Central memory CD8-positive, alpha-beta T cell (primary cell): ENCODE data around the gene TRIM56.
A peak's percentile ranks its signal among the peaks of the same experiment; 100 is the strongest.

ENCODE experiments used
- ATAC-seq: fragments of 150-1000 bp; cut with Tn5 transposase; replicated peaks from 2 replicates; pipeline ENCODE4 v1.10.0; 2022; ENCODE audit warnings: mild to moderate bottlenecking, moderate FRiP score, moderate number of reproducible peaks; ENCODE audit not compliant: poor library complexity, severe bottlenecking; ENCODE audit errors: extremely low read depth
- DNase-seq, 2 donors: peaks; one replicate each; pipeline ENCODE4 v3.0.0; 2021; ENCODE audit warnings: low spot score in 2 of 2
- H3K27ac Mint-ChIP-seq: one replicate; pipeline ENCODE4 v1.8.0; 2022; ENCODE audit warnings: low read depth, mild to moderate bottlenecking, moderate library complexity, mixed read lengths
- H3K27me3 Mint-ChIP-seq: one replicate; pipeline ENCODE4 v1.8.0; 2022; ENCODE audit warnings: mixed read lengths
- H3K36me3 Mint-ChIP-seq: one replicate; pipeline ENCODE4 v1.8.0; 2022; ENCODE audit warnings: mild to moderate bottlenecking, moderate library complexity, mixed read lengths; ENCODE audit not compliant: insufficient read depth
- H3K4me1 Mint-ChIP-seq: one replicate; pipeline ENCODE4 v1.8.0; 2022; ENCODE audit warnings: mixed read lengths
- H3K4me3 Mint-ChIP-seq: one replicate; pipeline ENCODE4 v1.8.0; 2022; ENCODE audit warnings: mild to moderate bottlenecking, moderate library complexity, mixed read lengths
- H3K9me3 Mint-ChIP-seq: one replicate; pipeline ENCODE4 v1.8.0; 2022; ENCODE audit warnings: mixed read lengths

The TRIM56 gene

GRCh38 chr7:101133621-101134398, 48.5 kb downstream of the TRIM56 start:
- H3K4me3 Mint-ChIP-seq, result no peak overlapping the region
- H3K27ac Mint-ChIP-seq, result no peak overlapping the region
- ATAC-seq (no peak), DNase-seq (no peak)
- no peaks in the 10 kb centered on the region for H3K9me3 Mint-ChIP-seq
- H3K36me3 Mint-ChIP-seq, result peaks cover 2% of the 10 kb centered on the region
- H3K27me3 Mint-ChIP-seq, result peaks cover 67% of the 10 kb centered on the region
- peaks cover 10% of the 10 kb centered on the region for H3K4me1 Mint-ChIP-seq

- Mint-ChIP-seq H3K4me3 (no peak overlapping the region), H3K27me3 (peaks cover 62% of the 10 kb centered on the region), H3K36me3 (peaks cover 2% of the 10 kb centered on the region), H3K4me1 (peaks cover 10% of the 10 kb centered on the region), H3K9me3 (no peaks in the 10 kb centered on the region), H3K27ac (peak overlapping the region; percentile 84)
- DNase-seq (no peak), ATAC-seq (no peak)
Observed at GRCh38 chr7:101134399-101134980, 49.2 kb downstream of the TRIM56 start.

- H3K36me3 Mint-ChIP-seq, result peaks cover 2% of the 10 kb centered on the region
- peak overlapping the region; percentile 34 for H3K4me3 Mint-ChIP-seq
- peaks cover 10% of the 10 kb centered on the region for H3K4me1 Mint-ChIP-seq
- peaks cover 37% of the 10 kb centered on the region for H3K27me3 Mint-ChIP-seq
- no peaks in the 10 kb centered on the region for H3K9me3 Mint-ChIP-seq
- peak overlapping the region; percentile 69 for H3K27ac Mint-ChIP-seq
- no peak for DNase-seq
- ATAC-seq, result no peak
Observed at GRCh38 chr7:101137651-101138212, 52.5 kb downstream of the TRIM56 start.

- no peaks in the 10 kb centered on the region for H3K9me3 Mint-ChIP-seq
- peak overlapping the region; percentile 34 for H3K4me3 Mint-ChIP-seq
- peak overlapping the region; percentile 69 for H3K27ac Mint-ChIP-seq
- H3K36me3 Mint-ChIP-seq, result peaks cover 2% of the 10 kb centered on the region
- ATAC-seq, result peak; percentile 99
- H3K27me3 Mint-ChIP-seq, result peaks cover 36% of the 10 kb centered on the region
- peak in 1 of 2 donors; percentile 55 for DNase-seq
- peaks cover 12% of the 10 kb centered on the region for H3K4me1 Mint-ChIP-seq
Observed at GRCh38 chr7:101138213-101138870, 53.1 kb downstream of the TRIM56 start.

- Mint-ChIP-seq H3K9me3 (no peaks in the 10 kb centered on the region), H3K36me3 (no peaks in the 10 kb centered on the region), H3K27me3 (peaks cover 36% of the 10 kb centered on the region), H3K4me1 (peaks cover 21% of the 10 kb centered on the region), H3K4me3 (no peak overlapping the region), H3K27ac (no peak overlapping the region)
- ATAC-seq (no peak), DNase-seq (no peak)
Observed at GRCh38 chr7:101140339-101140699, 55.0 kb downstream of the TRIM56 start.

- ATAC-seq (no peak), DNase-seq (no peak)
- H3K36me3 Mint-ChIP-seq, result no peaks in the 10 kb centered on the region
- no peak overlapping the region for H3K4me3 Mint-ChIP-seq
- no peak overlapping the region for H3K27ac Mint-ChIP-seq
- H3K9me3 Mint-ChIP-seq, result no peaks in the 10 kb centered on the region
- H3K4me1 Mint-ChIP-seq, result peaks cover 21% of the 10 kb centered on the region
- peaks cover 40% of the 10 kb centered on the region for H3K27me3 Mint-ChIP-seq
Observed at GRCh38 chr7:101140746-101141382, 55.6 kb downstream of the TRIM56 start.
